ENCODE measurements around the gene RNF125.
"Not testable (repeated sequence)": the region's sequence is repeated elsewhere in the genome, so short reads cannot be mapped to it uniquely, and the experiment has no call there.

Gene RNF125

GRCh38 chr18:32026491-32027086 is 8.0 kb downstream of the RNF125 start:
- no peak for DNase-seq

GRCh38 chr18:32029558-32029957 is 10.9 kb downstream of the RNF125 start:
- DNase-seq: no peak

- no peak for DNase-seq
Measured at GRCh38 chr18:32032609-32033008, 14.0 kb downstream of the RNF125 start.

GRCh38 chr18:32036506-32037180 is 18.0 kb downstream of the RNF125 start:
- DNase-seq: no peak

GRCh38 chr18:32037616-32038015 is 19.0 kb downstream of the RNF125 start:
- DNase-seq: no peak

- DNase-seq: peak; percentile 31
Measured at GRCh38 chr18:32040936-32041335, 22.3 kb downstream of the RNF125 start.

GRCh38 chr18:32042337-32042736 is 23.7 kb downstream of the RNF125 start:
- no peak for DNase-seq

- no peak for DNase-seq
Measured at GRCh38 chr18:32048507-32049091, 30.0 kb downstream of the RNF125 start.

GRCh38 chr18:32049393-32050171 is 31.0 kb downstream of the RNF125 start:
- DNase-seq: peak; percentile 14

GRCh38 chr18:32056613-32057358 is 38.2 kb downstream of the RNF125 start:
- DNase-seq: no peak

GRCh38 chr18:32057624-32058165 is 39.1 kb downstream of the RNF125 start:
- no peak for DNase-seq

- DNase-seq: no peak
Measured at GRCh38 chr18:32060026-32060425, 41.4 kb downstream of the RNF125 start.

GRCh38 chr18:32067375-32068167 is 48.9 kb downstream of the RNF125 start:
- DNase-seq: no peak

GRCh38 chr18:32072321-32072720 is 53.7 kb downstream of the RNF125 start:
- no peak for DNase-seq

GRCh38 chr18:32074206-32074605 is 55.6 kb downstream of the RNF125 start:
- no peak for DNase-seq

- DNase-seq: no peak
Measured at GRCh38 chr18:32078845-32079244, 60.2 kb downstream of the RNF125 start.

GRCh38 chr18:32081881-32082280 is 63.3 kb downstream of the RNF125 start:
- no peak for DNase-seq

- no peak for DNase-seq
Measured at GRCh38 chr18:32083781-32084180, 65.2 kb downstream of the RNF125 start.

GRCh38 chr18:32086881-32087280 is 68.3 kb downstream of the RNF125 start:
- DNase-seq: no peak

GRCh38 chr18:32090831-32091230 is 72.2 kb downstream of the RNF125 start:
- DNase-seq: not testable (repeated sequence)

- DNase-seq: no peak
Measured at GRCh38 chr18:32091325-32091723, 72.7 kb downstream of the RNF125 start.

Measured in activated CD4-positive, alpha-beta T cell treated with anti-CD3 and anti-CD28 coated beads, Interleukin-2, amount 50 U/mL, for 1 hour (primary cell).